Testis (tissue), 2 donors: ENCODE data around the gene ILDR1.

ENCODE experiments used
- CTCF ChIP-seq, 3 experiments: fragments of 450-650 bp in 2 of 3; fragments of 200-600 bp in 1 of 3; sonication (generic) in 1 of 3; IDR thresholded peaks; one replicate each; pipeline ENCODE4 v1.5.1; 2016 to 2019; ENCODE audit warnings: antibody characterized with exemption in 3 of 3, mild to moderate bottlenecking in 2 of 3, moderate library complexity in 1 of 3
- POLR2A ChIP-seq: fragments of 450-650 bp; IDR thresholded peaks from one replicate; pipeline ENCODE4 v1.6.1; 2017; ENCODE audit warnings: antibody characterized with exemption, mild to moderate bottlenecking, moderate library complexity

- no peak for TF ChIP-seq CTCF (IDR thresholded peaks at IDR 0.05)
- no peak for TF ChIP-seq POLR2A
Measured at GRCh38 chr3:122057671-122058070, 35.6 kb upstream of the ILDR1 start.
